ENCODE data around the gene TSHB. TPM values are rescaled to one million over a fixed set of nuclear protein-coding genes. Genes with fewer than 3 reads are reported as not detected.

TSHB gene
- total RNA-seq, 2 experiments from 2014 or later: not detected

DNA sequence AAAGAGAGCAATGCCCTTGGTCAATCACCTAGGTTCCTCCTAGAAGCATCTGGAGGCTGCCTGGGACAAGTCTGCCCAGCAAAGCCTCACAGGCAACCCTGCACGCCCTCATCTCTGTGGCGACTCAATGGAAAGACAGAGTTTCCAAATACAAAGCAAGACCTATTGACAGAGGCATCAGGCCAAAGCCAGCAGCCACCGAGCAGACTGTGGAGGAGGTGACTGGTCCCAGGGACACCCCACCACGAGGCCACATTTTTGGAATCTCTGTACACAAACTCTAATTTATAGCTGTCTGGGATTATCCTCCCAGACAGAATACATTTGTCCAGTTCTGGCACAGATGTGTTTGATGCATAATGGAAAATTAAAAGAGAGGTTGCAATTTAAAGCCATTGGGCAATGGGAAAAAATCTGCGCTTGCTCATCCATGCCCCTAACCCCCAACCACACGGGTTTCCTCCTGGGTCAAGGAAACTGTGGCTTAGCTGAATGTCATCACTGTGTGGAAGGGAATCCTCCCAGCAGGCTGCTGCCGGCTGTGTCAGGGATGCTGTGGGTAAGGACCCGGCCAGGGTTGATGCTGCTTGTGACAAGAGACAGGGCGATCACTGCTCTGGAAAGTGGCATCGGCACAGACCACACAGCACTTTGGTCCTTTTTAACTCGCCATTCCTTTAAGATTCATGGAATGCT lies 45.4 kb downstream of the TSHB start:
- Histone ChIP-seq H3K4me3 (ENCODE audit: low read depth, low read length, poor library complexity, severe bottlenecking) (no peak overlapping the region), H3K36me3 (ENCODE audit: insufficient read depth, low read length) (no peaks in the 10 kb centered on the region), H2AFZ (ENCODE audit: low read length) (no peak overlapping the region), H4K20me1 (ENCODE audit: insufficient read depth, low read length) (no peaks in the 10 kb centered on the region), H3K9me2 (ENCODE audit: insufficient read depth, low read length) (no peaks in the 10 kb centered on the region), H3K4me2 (ENCODE audit: low read length) (no peak overlapping the region), H3K27ac (ENCODE audit: low read depth, low read length, poor library complexity, severe bottlenecking) (no peak overlapping the region), H3K4me1 (ENCODE audit: insufficient read depth, low read length, poor library complexity, severe bottlenecking) (no peaks in the 10 kb centered on the region), H3K79me2 (ENCODE audit: insufficient read depth, low read depth, low read length) (no peaks in the 10 kb centered on the region), H3K9me3 (ENCODE audit: low read length) (no peaks in the 10 kb centered on the region)
- BruUV-seq (replicated peaks): no TSS peak
- intact Hi-C loops (cut with micrococcal nuclease; ENCODE audit: unreplicated experiment): no loop called here
- ChIA-PET CTCF (ENCODE audit: unreplicated experiment) (no interaction called here), POLR2A (no interaction called here)
- TF ChIP-seq, protein P1, sequence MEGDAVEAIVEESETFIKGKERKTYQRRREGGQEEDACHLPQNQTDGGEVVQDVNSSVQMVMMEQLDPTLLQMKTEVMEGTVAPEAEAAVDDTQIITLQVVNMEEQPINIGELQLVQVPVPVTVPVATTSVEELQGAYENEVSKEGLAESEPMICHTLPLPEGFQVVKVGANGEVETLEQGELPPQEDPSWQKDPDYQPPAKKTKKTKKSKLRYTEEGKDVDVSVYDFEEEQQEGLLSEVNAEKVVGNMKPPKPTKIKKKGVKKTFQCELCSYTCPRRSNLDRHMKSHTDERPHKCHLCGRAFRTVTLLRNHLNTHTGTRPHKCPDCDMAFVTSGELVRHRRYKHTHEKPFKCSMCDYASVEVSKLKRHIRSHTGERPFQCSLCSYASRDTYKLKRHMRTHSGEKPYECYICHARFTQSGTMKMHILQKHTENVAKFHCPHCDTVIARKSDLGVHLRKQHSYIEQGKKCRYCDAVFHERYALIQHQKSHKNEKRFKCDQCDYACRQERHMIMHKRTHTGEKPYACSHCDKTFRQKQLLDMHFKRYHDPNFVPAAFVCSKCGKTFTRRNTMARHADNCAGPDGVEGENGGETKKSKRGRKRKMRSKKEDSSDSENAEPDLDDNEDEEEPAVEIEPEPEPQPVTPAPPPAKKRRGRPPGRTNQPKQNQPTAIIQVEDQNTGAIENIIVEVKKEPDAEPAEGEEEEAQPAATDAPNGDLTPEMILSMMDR (conservative IDR thresholded peaks at IDR 0.05; ENCODE audit: low read length): no peak
- TF ChIP-seq EZH2phosphoT487 (IDR thresholded peaks at IDR 0.05; ENCODE audit: borderline replicate concordance, low read depth, low read length): no peak
- DNase-seq (ENCODE audit: low spot score): no peak

DNA sequence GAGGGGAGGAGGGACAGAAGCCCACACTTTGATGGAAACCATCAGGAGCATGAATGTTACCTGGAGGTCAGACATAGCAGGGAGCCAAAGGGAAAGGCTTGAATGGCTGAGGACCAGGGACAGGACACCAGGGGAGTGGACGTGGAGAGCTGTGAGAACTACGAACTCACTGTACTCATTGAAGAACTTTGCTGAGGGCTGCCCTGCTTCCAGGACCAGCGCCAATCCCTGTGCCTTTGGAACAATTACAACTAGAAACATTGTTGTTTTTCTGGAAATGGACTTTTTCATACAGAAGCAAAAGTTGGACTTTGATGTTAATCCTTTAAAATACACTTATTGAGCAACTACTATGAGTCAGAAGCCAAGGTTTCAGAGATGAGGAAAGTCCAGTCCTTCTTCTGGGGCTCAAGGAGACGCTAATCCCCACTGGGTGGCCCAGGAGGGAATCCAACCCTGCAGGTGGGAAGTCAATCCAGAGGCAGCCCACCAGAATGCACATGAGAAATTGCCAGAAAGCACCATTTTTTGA lies 46.8 kb downstream of the TSHB start:
- Histone ChIP-seq H3K4me1 (ENCODE audit: insufficient read depth, low read length, poor library complexity, severe bottlenecking) (no peaks in the 10 kb centered on the region), H3K9me2 (ENCODE audit: insufficient read depth, low read length) (no peaks in the 10 kb centered on the region), H3K27ac (ENCODE audit: low read depth, low read length, poor library complexity, severe bottlenecking) (no peak overlapping the region), H2AFZ (ENCODE audit: low read length) (no peak overlapping the region), H3K79me2 (ENCODE audit: insufficient read depth, low read depth, low read length) (no peaks in the 10 kb centered on the region), H3K9me3 (ENCODE audit: low read length) (no peaks in the 10 kb centered on the region), H3K36me3 (ENCODE audit: insufficient read depth, low read length) (no peaks in the 10 kb centered on the region), H3K4me2 (ENCODE audit: low read length) (no peak overlapping the region), H3K4me3 (ENCODE audit: low read depth, low read length, poor library complexity, severe bottlenecking) (no peak overlapping the region), H4K20me1 (ENCODE audit: insufficient read depth, low read length) (no peaks in the 10 kb centered on the region)
- DNase-seq (ENCODE audit: low spot score): no peak
- ChIA-PET CTCF (ENCODE audit: unreplicated experiment) (no interaction called here), POLR2A (no interaction called here)
- no peak for TF ChIP-seq EZH2phosphoT487 (IDR thresholded peaks at IDR 0.05; ENCODE audit: borderline replicate concordance, low read depth, low read length)
- TF ChIP-seq, protein P1 (conservative IDR thresholded peaks at IDR 0.05; ENCODE audit: low read length): no peak
- BruUV-seq (replicated peaks): no TSS peak
- intact Hi-C loops (cut with micrococcal nuclease; ENCODE audit: unreplicated experiment): no loop called here

DNA sequence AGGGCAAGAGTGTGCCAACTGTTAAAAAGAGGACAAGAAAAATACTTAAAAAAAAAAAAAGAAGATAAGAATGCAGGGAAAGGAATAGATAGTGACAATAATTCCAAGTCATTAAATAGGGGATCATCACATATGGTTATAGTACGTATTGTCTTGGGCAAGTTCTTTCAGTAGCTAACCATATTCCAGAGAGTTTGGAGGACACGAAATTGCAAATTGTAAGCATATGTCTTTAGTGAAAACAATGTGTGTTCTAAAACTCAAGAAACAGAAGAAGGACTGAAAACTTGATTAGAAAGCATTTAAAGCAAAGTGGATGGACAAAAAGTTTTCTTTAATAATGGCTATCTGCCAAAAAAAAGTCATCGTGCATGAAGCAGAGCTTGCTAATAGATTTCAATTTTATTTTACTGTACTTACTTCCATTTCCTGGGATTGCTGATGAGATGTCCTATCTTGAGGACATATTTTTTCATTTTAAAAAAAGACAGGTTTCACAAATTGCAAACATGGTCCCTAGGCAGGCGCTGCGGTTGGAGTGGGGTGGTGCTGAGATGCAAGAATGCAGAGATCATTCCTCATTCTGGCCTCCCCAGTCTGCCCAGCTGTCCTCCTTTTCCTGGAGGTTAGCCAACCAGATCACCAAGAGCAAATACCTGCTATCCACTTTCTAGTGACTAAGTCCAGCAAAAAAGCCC lies 47.8 kb downstream of the TSHB start:
- H2AFZ ChIP-seq (ENCODE audit: low read length): no peak overlapping the region
- H3K27ac ChIP-seq (ENCODE audit: low read depth, low read length, poor library complexity, severe bottlenecking): no peak overlapping the region
- ChIA-PET POLR2A (interaction anchor here (0.5 to 1.4 kb wide), 3 partner anchors 18 to 308 kb away, joined by 3 read pairs; no protein-coding TSS in a partner anchor), CTCF (ENCODE audit: unreplicated experiment) (no interaction called here)
- no peak overlapping the region for H3K4me3 ChIP-seq (ENCODE audit: low read depth, low read length, poor library complexity, severe bottlenecking)
- H3K79me2 ChIP-seq (ENCODE audit: insufficient read depth, low read depth, low read length): no peaks in the 10 kb centered on the region
- no peaks in the 10 kb centered on the region for H3K9me2 ChIP-seq (ENCODE audit: insufficient read depth, low read length)
- H3K36me3 ChIP-seq (ENCODE audit: insufficient read depth, low read length): no peaks in the 10 kb centered on the region
- H3K9me3 ChIP-seq (ENCODE audit: low read length): no peaks in the 10 kb centered on the region
- no TSS peak for BruUV-seq (replicated peaks)
- TF ChIP-seq EZH2phosphoT487 (IDR thresholded peaks at IDR 0.05; ENCODE audit: borderline replicate concordance, low read depth, low read length): no peak
- TF ChIP-seq, protein P1 (conservative IDR thresholded peaks at IDR 0.05; ENCODE audit: low read length): no peak
- no peak for DNase-seq (ENCODE audit: low spot score)
- intact Hi-C loops (cut with micrococcal nuclease; ENCODE audit: unreplicated experiment): no loop called here
- no peaks in the 10 kb centered on the region for H4K20me1 ChIP-seq (ENCODE audit: insufficient read depth, low read length)
- no peak overlapping the region for H3K4me2 ChIP-seq (ENCODE audit: low read length)
- no peaks in the 10 kb centered on the region for H3K4me1 ChIP-seq (ENCODE audit: insufficient read depth, low read length, poor library complexity, severe bottlenecking)

Measured in OCI-LY7 (cell line).